CD4-positive, alpha-beta T cell treated with Interleukin-15 for 1 hour (primary cell): ENCODE measurements around the gene NTMT2.
"Not testable (repeated sequence)": the region's sequence is repeated elsewhere in the genome, so short reads cannot be mapped to it uniquely, and the experiment has no call there.

Source experiments
- DNase-seq: peaks from one replicate; pipeline ENCODE4 v3.0.0-alpha.2; 2020

The NTMT2 gene

GRCh38 chr1:170162459-170163246 is 16.9 kb downstream of the NTMT2 start:
- no peak for DNase-seq

GRCh38 chr1:170164103-170164763 is 18.5 kb downstream of the NTMT2 start:
- no peak for DNase-seq

- DNase-seq: no peak
Observed at GRCh38 chr1:170166518-170167180, 20.9 kb downstream of the NTMT2 start.

- no peak for DNase-seq
Observed at GRCh38 chr1:170168265-170168664, 22.5 kb downstream of the NTMT2 start.

- not testable (repeated sequence) for DNase-seq
Observed at GRCh38 chr1:170170513-170170912, 24.8 kb downstream of the NTMT2 start.

GRCh38 chr1:170174395-170174794 is 28.6 kb downstream of the NTMT2 start:
- no peak for DNase-seq

- DNase-seq: no peak
Observed at GRCh38 chr1:170175041-170175440, 29.3 kb downstream of the NTMT2 start.

GRCh38 chr1:170175484-170175883 is 29.7 kb downstream of the NTMT2 start:
- no peak for DNase-seq

GRCh38 chr1:170176772-170177171 is 31.0 kb downstream of the NTMT2 start:
- DNase-seq: no peak

- no peak for DNase-seq
Observed at GRCh38 chr1:170182442-170182841, 36.7 kb downstream of the NTMT2 start.

- no peak for DNase-seq
Observed at GRCh38 chr1:170192546-170192945, 46.8 kb downstream of the NTMT2 start.

- DNase-seq: no peak
Observed at GRCh38 chr1:170194451-170194850, 48.7 kb downstream of the NTMT2 start.

- no peak for DNase-seq
Observed at GRCh38 chr1:170196490-170197236, 50.9 kb downstream of the NTMT2 start.

GRCh38 chr1:170198090-170198489 is 52.3 kb downstream of the NTMT2 start:
- no peak for DNase-seq

- no peak for DNase-seq
Observed at GRCh38 chr1:170198584-170198983, 52.8 kb downstream of the NTMT2 start.

- DNase-seq: no peak
Observed at GRCh38 chr1:170200161-170200560, 54.4 kb downstream of the NTMT2 start.

- no peak for DNase-seq
Observed at GRCh38 chr1:170200621-170201397, 55.0 kb downstream of the NTMT2 start.

GRCh38 chr1:170203693-170204092 is 57.9 kb downstream of the NTMT2 start:
- no peak for DNase-seq

- DNase-seq: no peak
Observed at GRCh38 chr1:170204121-170204520, 58.4 kb downstream of the NTMT2 start.

GRCh38 chr1:170205301-170205700 is 59.5 kb downstream of the NTMT2 start:
- DNase-seq: no peak

- no peak for DNase-seq
Observed at GRCh38 chr1:170209125-170209524, 63.4 kb downstream of the NTMT2 start.

GRCh38 chr1:170210142-170210541 is 64.4 kb downstream of the NTMT2 start:
- no peak for DNase-seq
